Colon (tissue), 2 donors: ENCODE measurements around the gene STRIP2.
"Not testable (repeated sequence)": the region's sequence is repeated elsewhere in the genome, so short reads cannot be mapped to it uniquely, and the experiment has no call there.

ENCODE experiments used
- FAIRE-seq: peaks from 2 replicates; lab custom pipeline; 2012; peaks lifted over from hg19 to GRCh38; lab: Jason Lieb, UNC
- donor health status: control.
- donor health status: control.

STRIP2 gene

GRCh38 chr7:129433847-129434674 is at the start of gene STRIP2:
STRIP2 (plus strand) TSS chr7:129434432; CDS start chr7:129434473, 41 bp downstream.
- FAIRE-seq = no peak

GRCh38 chr7:129385116-129385515 is 49.1 kb upstream of the STRIP2 start:
- no peak for FAIRE-seq

GRCh38 chr7:129385598-129385997 is 48.6 kb upstream of the STRIP2 start:
- FAIRE-seq = no peak

GRCh38 chr7:129386506-129386905 is 47.7 kb upstream of the STRIP2 start:
- FAIRE-seq = no peak

GRCh38 chr7:129387537-129387936 is 46.7 kb upstream of the STRIP2 start:
- FAIRE-seq = no peak

GRCh38 chr7:129388333-129389098 is 45.7 kb upstream of the STRIP2 start:
- no peak for FAIRE-seq

GRCh38 chr7:129389829-129390228 is 44.4 kb upstream of the STRIP2 start:
- FAIRE-seq = no peak

GRCh38 chr7:129390314-129390713 is 43.9 kb upstream of the STRIP2 start:
- FAIRE-seq = no peak

GRCh38 chr7:129391546-129392171 is 42.6 kb upstream of the STRIP2 start:
- no peak for FAIRE-seq

- FAIRE-seq = no peak
Measured at GRCh38 chr7:129393255-129393654, 41.0 kb upstream of the STRIP2 start.

- FAIRE-seq = no peak
Measured at GRCh38 chr7:129394101-129394500, 40.1 kb upstream of the STRIP2 start.

- FAIRE-seq = no peak
Measured at GRCh38 chr7:129394982-129395914, 39.0 kb upstream of the STRIP2 start.

GRCh38 chr7:129401228-129401966 is 32.8 kb upstream of the STRIP2 start:
- FAIRE-seq = no peak

GRCh38 chr7:129401967-129402860 is 32.0 kb upstream of the STRIP2 start:
- FAIRE-seq = no peak

GRCh38 chr7:129405527-129405926 is 28.7 kb upstream of the STRIP2 start:
- no peak for FAIRE-seq

GRCh38 chr7:129410238-129410637 is 24.0 kb upstream of the STRIP2 start:
- not testable (repeated sequence) for FAIRE-seq

GRCh38 chr7:129412501-129412900 is 21.7 kb upstream of the STRIP2 start:
- FAIRE-seq = no peak

- FAIRE-seq = no peak
Measured at GRCh38 chr7:129417073-129417472, 17.2 kb upstream of the STRIP2 start.

- no peak for FAIRE-seq
Measured at GRCh38 chr7:129421717-129422250, 12.4 kb upstream of the STRIP2 start.

- FAIRE-seq = no peak
Measured at GRCh38 chr7:129422727-129423126, 11.5 kb upstream of the STRIP2 start.
